ENCODE results near the gene ALDH18A1.

DNA sequence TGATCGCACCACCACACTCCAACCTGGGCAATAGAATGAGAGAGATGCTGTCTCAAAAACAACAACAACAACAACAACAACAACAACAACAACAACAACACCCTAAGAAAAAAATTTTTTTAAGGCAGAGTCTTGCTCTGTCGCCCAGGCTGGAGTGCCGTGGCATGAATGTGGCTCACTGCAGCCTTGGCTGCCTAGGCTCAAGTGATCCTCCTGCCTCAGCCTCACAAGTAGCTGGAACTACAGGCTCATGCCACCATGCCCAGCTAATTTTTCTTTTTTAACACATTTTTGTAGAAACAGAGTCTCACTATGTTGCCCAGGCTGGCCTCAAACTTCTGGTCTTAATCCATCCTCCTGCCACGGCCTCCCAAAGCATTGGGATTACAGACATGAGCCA is 18.6 kb downstream of the ALDH18A1 start:
- TF ChIP-seq EZH2 (IDR thresholded peaks at IDR 0.05) = no peak
- no peak for TF ChIP-seq POLR2AphosphoS5 (IDR thresholded peaks at IDR 0.05; ENCODE audit: borderline replicate concordance, low read depth, low read length)

Data from SK-N-MC (cell line).